ENCODE measurements around the gene MED16. TPM values are rescaled to one million over a fixed set of nuclear protein-coding genes. Genes with fewer than 3 reads are reported as not detected.

MED16 gene
- total and polyA plus RNA-seq, 7 donors = 30.7 to 66.5 (median 51.3) TPM

GRCh38 chr19:926589-927350 is 33.8 kb upstream of the MED16 start:
- intact Hi-C loops (cut with DNase I) = loop anchor here in 1 of 2 donors (10.0 kb wide), 1 partner anchor 288 kb away; no protein-coding TSS in a partner anchor
- Histone ChIP-seq H3K27me3 (ENCODE audit: insufficient read depth in 3 of 3, low read length in 2 of 3) (no peaks in the 10 kb centered on the region), H3K4me1 (no peaks in the 10 kb centered on the region), H3K4me3 (peak overlapping the region; percentile 94), H3K27ac (peak overlapping the region; percentile 74), H3K9me3 (no peaks in the 10 kb centered on the region), H3K36me3 (ENCODE audit: insufficient read depth in 1 of 2, low read depth in 1 of 2) (no peaks in the 10 kb centered on the region)
- ATAC-seq (peak in 1 of 4 donors; percentile 25), DNase-seq (peak; percentile 82 to 86)
- TF ChIP-seq, protein P1, sequence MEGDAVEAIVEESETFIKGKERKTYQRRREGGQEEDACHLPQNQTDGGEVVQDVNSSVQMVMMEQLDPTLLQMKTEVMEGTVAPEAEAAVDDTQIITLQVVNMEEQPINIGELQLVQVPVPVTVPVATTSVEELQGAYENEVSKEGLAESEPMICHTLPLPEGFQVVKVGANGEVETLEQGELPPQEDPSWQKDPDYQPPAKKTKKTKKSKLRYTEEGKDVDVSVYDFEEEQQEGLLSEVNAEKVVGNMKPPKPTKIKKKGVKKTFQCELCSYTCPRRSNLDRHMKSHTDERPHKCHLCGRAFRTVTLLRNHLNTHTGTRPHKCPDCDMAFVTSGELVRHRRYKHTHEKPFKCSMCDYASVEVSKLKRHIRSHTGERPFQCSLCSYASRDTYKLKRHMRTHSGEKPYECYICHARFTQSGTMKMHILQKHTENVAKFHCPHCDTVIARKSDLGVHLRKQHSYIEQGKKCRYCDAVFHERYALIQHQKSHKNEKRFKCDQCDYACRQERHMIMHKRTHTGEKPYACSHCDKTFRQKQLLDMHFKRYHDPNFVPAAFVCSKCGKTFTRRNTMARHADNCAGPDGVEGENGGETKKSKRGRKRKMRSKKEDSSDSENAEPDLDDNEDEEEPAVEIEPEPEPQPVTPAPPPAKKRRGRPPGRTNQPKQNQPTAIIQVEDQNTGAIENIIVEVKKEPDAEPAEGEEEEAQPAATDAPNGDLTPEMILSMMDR (IDR thresholded peaks at IDR 0.05) = no peak
- 1 to 2% (median 2%) methylated on average over 41 to 52 of the region's 52 CpGs for WGBS, 3 donors

DNA sequence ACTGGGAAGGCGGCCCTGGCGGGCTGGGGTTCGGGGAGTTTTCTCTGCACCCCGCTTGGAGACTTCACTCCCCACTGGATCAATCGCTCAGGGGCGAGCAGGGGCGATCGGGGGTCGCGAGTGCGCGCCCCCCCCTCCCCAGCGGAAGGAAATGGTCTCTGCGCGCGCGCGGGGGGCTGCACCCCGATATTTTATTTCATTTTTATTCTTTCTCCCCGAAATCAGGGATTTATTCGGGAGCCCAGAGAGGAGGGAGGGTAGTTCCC is 33.3 kb upstream of the MED16 start:
- Histone ChIP-seq H3K4me3 (peak overlapping the region; percentile 94), H3K4me1 (no peaks in the 10 kb centered on the region), H3K36me3 (ENCODE audit: insufficient read depth in 1 of 2, low read depth in 1 of 2) (no peaks in the 10 kb centered on the region), H3K27me3 (ENCODE audit: insufficient read depth in 3 of 3, low read length in 2 of 3) (peaks cover 0 to 3% (median 0%) of the 10 kb centered on the region in 3 donors), H3K9me3 (no peaks in the 10 kb centered on the region), H3K27ac (peak overlapping the region; percentile 74)
- DNase-seq (no peak), ATAC-seq (no peak)
- WGBS, 3 donors = 0 to 1% (median 1%) methylated on average over 19 to 21 of the region's 21 CpGs
- intact Hi-C loops (cut with DNase I) = loop anchor here in 1 of 2 donors (10.0 kb wide), 1 partner anchor 289 kb away; no protein-coding TSS in a partner anchor
- TF ChIP-seq, protein P1 (IDR thresholded peaks at IDR 0.05) = no peak

- intact Hi-C loops (cut with DNase I) = loop anchor here in 1 of 2 donors (10.0 kb wide), 1 partner anchor 289 kb away; no protein-coding TSS in a partner anchor
- Histone ChIP-seq H3K36me3 (ENCODE audit: insufficient read depth in 1 of 2, low read depth in 1 of 2) (no peaks in the 10 kb centered on the region), H3K4me3 (peak within 1 kb of the TSS; percentile 94), H3K9me3 (no peaks in the 10 kb centered on the region), H3K27ac (peak within 1 kb of the TSS; percentile 74), H3K4me1 (no peaks in the 10 kb centered on the region), H3K27me3 (ENCODE audit: insufficient read depth in 3 of 3, low read length in 2 of 3) (peaks cover 0 to 8% (median 0%) of the 10 kb centered on the region in 3 donors)
- DNase-seq (peak; percentile 82 to 89), ATAC-seq (peak; percentile 81 to 88 (median 82))
- TF ChIP-seq, protein P1 (IDR thresholded peaks at IDR 0.05) = no peak
- WGBS, 3 donors = 0 to 1% (median 0%) methylated on average over 60 to 97 of the region's 97 CpGs
These were observed 32.7 kb upstream of the MED16 start, which contains the start of gene ARID3A for GRCh38 chr19:925526-926322. Gene ARID3A, plus strand, starts transcription at chr19:926035. Its CDS starts 3,494 bp downstream, at chr19:929529.

DNA sequence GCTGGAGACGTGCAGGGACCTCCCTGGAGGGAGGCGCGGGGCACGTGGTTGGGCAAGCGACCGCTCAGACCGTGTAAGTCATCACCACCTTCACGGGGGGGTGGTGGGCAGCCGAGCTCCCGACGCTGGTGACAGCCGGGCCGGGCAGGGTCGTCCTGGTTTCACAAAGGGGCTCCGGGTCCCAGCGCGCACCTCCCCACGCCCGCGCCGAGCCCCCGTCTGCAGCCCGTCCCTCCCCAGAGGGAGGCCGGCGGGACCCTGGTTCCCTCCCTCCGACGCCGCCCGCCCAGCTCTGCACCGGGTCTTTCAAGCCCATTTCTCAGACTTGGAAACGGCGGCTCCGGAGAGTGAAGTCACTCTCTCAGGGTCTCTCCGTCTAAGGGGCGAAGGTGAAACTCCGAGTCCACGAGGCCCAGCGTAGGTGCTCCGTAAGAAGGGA is 32.1 kb upstream of the MED16 start:
- Histone ChIP-seq H3K27me3 (ENCODE audit: insufficient read depth in 3 of 3, low read length in 2 of 3) (peaks cover 0 to 14% (median 2%) of the 10 kb centered on the region in 3 donors), H3K4me1 (peaks cover 2% of the 10 kb centered on the region), H3K9me3 (no peaks in the 10 kb centered on the region), H3K4me3 (peak overlapping the region; percentile 94), H3K27ac (peak overlapping the region; percentile 74), H3K36me3 (ENCODE audit: insufficient read depth in 1 of 2, low read depth in 1 of 2) (no peaks in the 10 kb centered on the region)
- intact Hi-C loops (cut with DNase I) = loop anchor here in 1 of 2 donors (10.0 kb wide), 1 partner anchor 290 kb away; no protein-coding TSS in a partner anchor
- WGBS, 3 donors = 0 to 1% (median 0%) methylated on average over 12 to 39 of the region's 39 CpGs
- DNase-seq (peak in 1 of 2 donors; percentile 70), ATAC-seq (peak; percentile 54 to 70 (median 61))
- TF ChIP-seq, protein P1 (IDR thresholded peaks at IDR 0.05) = no peak
